ENCODE results near the gene S100Z. TPM values are rescaled to one million over a fixed set of nuclear protein-coding genes. Genes with fewer than 3 reads are reported as not detected.
A peak's percentile ranks its signal among the peaks of the same experiment; 100 is the strongest.

S100Z gene
- total and polyA plus RNA-seq, 9 donors, result 0.08 to 1.2 (median 0.22) TPM; not detected in 5

- intact Hi-C loops (cut with DNase I), result no loop called here
- no peak for TF ChIP-seq POLR2A (IDR thresholded peaks at IDR 0.05)
- TF ChIP-seq, protein P1, sequence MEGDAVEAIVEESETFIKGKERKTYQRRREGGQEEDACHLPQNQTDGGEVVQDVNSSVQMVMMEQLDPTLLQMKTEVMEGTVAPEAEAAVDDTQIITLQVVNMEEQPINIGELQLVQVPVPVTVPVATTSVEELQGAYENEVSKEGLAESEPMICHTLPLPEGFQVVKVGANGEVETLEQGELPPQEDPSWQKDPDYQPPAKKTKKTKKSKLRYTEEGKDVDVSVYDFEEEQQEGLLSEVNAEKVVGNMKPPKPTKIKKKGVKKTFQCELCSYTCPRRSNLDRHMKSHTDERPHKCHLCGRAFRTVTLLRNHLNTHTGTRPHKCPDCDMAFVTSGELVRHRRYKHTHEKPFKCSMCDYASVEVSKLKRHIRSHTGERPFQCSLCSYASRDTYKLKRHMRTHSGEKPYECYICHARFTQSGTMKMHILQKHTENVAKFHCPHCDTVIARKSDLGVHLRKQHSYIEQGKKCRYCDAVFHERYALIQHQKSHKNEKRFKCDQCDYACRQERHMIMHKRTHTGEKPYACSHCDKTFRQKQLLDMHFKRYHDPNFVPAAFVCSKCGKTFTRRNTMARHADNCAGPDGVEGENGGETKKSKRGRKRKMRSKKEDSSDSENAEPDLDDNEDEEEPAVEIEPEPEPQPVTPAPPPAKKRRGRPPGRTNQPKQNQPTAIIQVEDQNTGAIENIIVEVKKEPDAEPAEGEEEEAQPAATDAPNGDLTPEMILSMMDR (IDR thresholded peaks at IDR 0.05), result no peak
- no peak for TF ChIP-seq EP300 (IDR thresholded peaks at IDR 0.05)
- 90 to 95% (median 91%) methylated on average over 3 of the region's 3 CpGs for WGBS, 3 donors
- no peak overlapping the region for H3K4me3 ChIP-seq
- no peaks in the 10 kb centered on the region for H3K4me1 ChIP-seq (ENCODE audit: insufficient read depth)
- H3K9me3 ChIP-seq, result no peaks in the 10 kb centered on the region
- no peak for DNase-seq
- no peaks in the 10 kb centered on the region for H3K27me3 ChIP-seq
- H3K27ac ChIP-seq, result no peak overlapping the region
- no peaks in the 10 kb centered on the region for H3K36me3 ChIP-seq
Observed at GRCh38 chr5:76816110-76816831, 33.5 kb upstream of the S100Z start.

GRCh38 chr5:76818844-76819831 is 30.7 kb upstream of the S100Z start, which contains the start of gene F2RL1:
Gene F2RL1 (plus strand): TSS chr5:76819030. CDS start chr5:76819183, 153 bp downstream.
- Histone ChIP-seq H3K4me1 (ENCODE audit: insufficient read depth) (no peaks in the 10 kb centered on the region), H3K9me3 (no peaks in the 10 kb centered on the region), H3K36me3 (no peaks in the 10 kb centered on the region), H3K27ac (no peak within 1 kb of the TSS), H3K4me3 (peak within 1 kb of the TSS; percentile 36), H3K27me3 (no peaks in the 10 kb centered on the region)
- intact Hi-C loops (cut with DNase I), result no loop called here
- WGBS, 3 donors, result 1% methylated on average over 52 to 72 of the region's 72 CpGs
- peak in 3 of 5 donors; percentile 19 to 43 (median 34) for DNase-seq
- no peak for TF ChIP-seq EP300 (IDR thresholded peaks at IDR 0.05)
- TF ChIP-seq, protein P1 (IDR thresholded peaks at IDR 0.05), result no peak
- no peak for TF ChIP-seq POLR2A (IDR thresholded peaks at IDR 0.05)

DNA sequence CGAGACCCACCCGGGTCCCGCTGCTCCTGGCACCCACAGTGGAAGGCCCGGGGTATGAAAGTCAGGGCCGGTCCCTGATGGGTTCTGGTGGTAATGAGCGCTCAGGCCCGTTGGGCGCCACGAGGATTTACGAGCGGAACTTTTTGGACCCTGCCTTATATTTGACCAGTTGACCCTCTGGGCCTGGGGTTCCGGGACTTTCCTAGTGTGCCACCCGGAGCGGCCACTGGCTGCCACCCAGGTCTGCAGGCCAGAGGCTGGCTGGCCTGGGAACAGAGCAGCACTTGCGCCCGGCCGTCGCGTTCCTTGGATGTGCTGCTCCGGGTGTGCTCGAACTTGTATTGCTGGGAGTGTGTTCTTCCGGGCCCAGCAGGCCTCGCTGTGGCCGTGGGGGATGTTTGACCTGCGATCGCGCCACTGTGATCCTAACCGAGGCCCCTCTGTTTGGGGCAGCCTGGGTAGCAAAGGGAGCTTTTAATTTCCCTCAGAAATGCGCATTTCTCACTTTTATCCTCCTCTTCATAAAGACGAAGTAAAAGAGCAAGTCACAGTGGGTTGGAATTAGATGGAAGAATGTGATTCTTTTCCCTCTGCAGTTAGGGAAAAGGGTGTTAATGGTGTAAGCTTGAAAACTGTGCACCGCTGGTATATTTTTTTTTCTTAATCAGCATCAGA is 29.8 kb upstream of the S100Z start:
- no peak overlapping the region for H3K27ac ChIP-seq
- no peak for DNase-seq
- H3K27me3 ChIP-seq, result no peaks in the 10 kb centered on the region
- peak overlapping the region; percentile 36 for H3K4me3 ChIP-seq
- no peaks in the 10 kb centered on the region for H3K4me1 ChIP-seq (ENCODE audit: insufficient read depth)
- TF ChIP-seq EP300 (IDR thresholded peaks at IDR 0.05), result no peak
- TF ChIP-seq, protein P1 (IDR thresholded peaks at IDR 0.05), result no peak
- no peak for TF ChIP-seq POLR2A (IDR thresholded peaks at IDR 0.05)
- H3K9me3 ChIP-seq, result no peaks in the 10 kb centered on the region
- WGBS, 3 donors, result 32 to 34% (median 34%) methylated on average over 31 of the region's 31 CpGs
- intact Hi-C loops (cut with DNase I), result no loop called here
- no peaks in the 10 kb centered on the region for H3K36me3 ChIP-seq

- no peak for TF ChIP-seq EP300 (IDR thresholded peaks at IDR 0.05)
- TF ChIP-seq, protein P1 (IDR thresholded peaks at IDR 0.05), result no peak
- TF ChIP-seq POLR2A (IDR thresholded peaks at IDR 0.05), result no peak
- Histone ChIP-seq H3K27ac (no peak overlapping the region), H3K36me3 (no peaks in the 10 kb centered on the region), H3K4me3 (no peak overlapping the region), H3K27me3 (no peaks in the 10 kb centered on the region), H3K4me1 (ENCODE audit: insufficient read depth) (no peaks in the 10 kb centered on the region), H3K9me3 (no peaks in the 10 kb centered on the region)
- WGBS, 3 donors, result 64 to 69% (median 66%) methylated on average over 2 of the region's 2 CpGs
- DNase-seq, result no peak
- intact Hi-C loops (cut with DNase I), result no loop called here
Observed at GRCh38 chr5:76820526-76820890, 29.3 kb upstream of the S100Z start.
